GM19467 (cell line): ENCODE data around the gene SUGP1.
A peak's percentile ranks its signal among the peaks of the same experiment; 100 is the strongest.

ENCODE experiments used
- ATAC-seq: cut with Tn5 transposase; IDR thresholded peaks from one replicate; pipeline ENCODE4 v1.9.1; 2021; ENCODE audit warnings: mild to moderate bottlenecking, moderate library complexity; ENCODE audit not compliant: unreplicated experiment

The SUGP1 gene

DNA sequence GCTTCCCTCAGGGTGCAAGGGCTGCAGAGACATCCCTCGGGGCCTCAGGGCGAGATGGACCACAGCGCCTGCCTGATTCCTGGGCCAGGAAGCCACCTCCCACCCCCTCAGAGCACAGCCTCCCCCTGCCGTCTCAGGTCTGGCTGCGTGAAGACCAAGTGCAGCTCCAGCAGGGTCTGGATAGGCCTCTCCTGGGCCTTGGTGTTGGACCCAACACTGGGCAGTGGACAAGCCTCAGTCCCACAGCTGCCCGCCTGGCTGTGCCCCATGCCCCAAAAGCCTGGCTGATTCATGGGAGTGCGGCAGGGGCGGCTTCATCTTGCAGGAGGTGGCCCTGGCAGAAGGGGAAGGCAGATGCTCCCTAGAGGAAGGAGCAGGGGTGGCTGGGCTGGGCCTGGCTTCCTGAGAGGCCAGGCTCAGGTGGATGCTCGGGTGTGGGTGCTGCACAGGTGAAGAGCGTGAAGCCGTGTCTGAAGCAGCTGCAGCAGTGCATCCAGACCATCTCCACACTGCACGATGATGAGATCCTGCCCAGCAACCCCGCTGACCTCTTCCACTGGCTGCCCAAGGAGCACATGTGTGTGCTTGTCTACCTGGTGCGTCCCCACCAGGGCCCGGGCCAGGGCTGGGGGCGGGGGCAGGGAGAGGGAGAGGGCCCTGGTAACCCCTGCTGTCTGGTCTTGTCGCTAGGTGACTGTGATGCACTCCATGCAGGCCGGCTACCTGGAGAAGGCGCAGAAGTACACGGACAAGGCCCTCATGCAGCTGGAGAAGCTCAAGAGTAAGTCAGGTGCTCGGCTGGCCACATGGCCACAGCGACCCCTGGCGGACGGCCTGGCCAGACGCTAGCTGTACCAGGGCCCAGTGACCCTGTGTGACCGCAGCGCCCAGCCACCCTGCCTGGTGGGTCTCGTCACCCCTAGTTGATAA is 22.0 kb upstream of the SUGP1 start:
- ATAC-seq: no peak

DNA sequence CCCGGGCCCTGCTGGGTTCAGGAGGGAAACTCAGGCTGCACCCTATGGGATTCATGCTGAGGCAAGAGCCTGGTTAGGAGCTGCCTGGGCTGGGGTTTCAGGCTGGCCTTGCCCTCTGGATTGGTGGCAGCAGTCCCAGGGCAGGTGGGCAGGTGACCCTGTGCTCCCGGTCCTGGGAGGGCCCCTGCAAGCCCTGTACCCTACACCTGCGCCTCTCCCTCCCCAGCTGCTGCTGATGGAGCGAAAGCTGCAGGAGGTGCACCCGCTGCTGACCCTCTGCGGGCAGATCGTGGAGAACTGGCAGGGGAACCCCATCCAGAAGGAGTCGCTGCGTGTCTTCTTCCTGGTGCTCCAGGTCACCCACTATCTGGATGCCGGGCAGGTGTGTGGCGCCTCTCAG is 20.7 kb upstream of the SUGP1 start:
- no peak for ATAC-seq

DNA sequence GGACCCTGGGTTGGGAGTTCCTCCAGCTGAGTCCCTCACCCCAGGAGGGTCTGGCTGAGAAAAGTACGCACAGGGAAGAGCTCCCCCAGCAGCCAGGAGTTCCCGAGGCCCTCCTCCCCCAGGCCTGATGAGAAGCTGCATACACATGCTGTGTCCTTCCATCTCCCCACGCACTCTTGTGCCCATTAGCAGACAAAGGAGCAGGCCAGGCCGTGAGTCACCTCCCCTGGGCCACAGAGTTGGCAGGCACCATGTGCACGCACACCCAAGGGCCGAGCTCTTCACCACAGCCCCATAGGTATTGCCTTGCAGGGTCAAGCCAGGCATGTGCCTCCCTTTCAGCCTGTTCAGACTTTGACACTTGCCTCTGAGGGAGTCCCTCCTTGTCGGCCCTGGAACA is 17.8 kb upstream of the SUGP1 start:
- ATAC-seq: no peak

DNA sequence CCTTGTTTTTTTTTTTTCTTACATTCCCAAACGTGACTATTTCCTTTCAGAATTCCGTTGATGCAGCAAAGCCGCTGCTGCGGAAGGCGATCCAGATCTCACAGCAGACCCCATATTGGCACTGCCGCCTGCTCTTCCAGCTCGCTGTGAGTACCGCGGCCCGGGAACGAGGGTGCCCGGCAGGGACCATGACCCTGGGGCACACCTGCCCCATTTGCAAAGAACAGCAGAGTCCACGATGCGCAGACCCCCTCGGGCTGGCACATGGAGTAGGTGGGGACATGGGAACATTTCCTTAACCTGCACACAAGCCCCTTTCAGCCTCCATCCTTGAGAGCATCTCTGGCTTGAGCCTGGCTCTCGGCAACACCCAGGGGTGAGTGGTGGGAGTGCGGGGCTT is 16.8 kb upstream of the SUGP1 start:
- ATAC-seq: no peak

DNA sequence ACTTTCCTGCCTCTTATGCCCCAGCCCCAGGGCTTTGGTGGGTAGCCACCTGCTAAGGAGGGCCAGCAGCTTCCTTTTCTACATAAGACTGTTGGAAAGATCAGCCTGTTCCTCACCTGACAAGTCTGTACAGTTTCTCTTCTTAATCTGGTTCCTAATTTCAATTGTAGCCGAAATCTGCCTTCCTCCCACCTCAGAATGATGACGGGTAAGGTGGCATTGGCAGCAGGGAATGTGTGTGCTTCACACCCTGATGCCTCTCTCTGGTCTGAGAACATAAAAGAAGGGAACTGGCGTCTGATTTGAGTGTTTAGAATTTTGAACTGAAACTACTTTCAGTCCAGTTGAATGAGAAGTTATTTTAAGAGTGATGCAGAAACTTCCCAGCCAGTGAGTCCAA is 16.3 kb upstream of the SUGP1 start:
- no peak for ATAC-seq

DNA sequence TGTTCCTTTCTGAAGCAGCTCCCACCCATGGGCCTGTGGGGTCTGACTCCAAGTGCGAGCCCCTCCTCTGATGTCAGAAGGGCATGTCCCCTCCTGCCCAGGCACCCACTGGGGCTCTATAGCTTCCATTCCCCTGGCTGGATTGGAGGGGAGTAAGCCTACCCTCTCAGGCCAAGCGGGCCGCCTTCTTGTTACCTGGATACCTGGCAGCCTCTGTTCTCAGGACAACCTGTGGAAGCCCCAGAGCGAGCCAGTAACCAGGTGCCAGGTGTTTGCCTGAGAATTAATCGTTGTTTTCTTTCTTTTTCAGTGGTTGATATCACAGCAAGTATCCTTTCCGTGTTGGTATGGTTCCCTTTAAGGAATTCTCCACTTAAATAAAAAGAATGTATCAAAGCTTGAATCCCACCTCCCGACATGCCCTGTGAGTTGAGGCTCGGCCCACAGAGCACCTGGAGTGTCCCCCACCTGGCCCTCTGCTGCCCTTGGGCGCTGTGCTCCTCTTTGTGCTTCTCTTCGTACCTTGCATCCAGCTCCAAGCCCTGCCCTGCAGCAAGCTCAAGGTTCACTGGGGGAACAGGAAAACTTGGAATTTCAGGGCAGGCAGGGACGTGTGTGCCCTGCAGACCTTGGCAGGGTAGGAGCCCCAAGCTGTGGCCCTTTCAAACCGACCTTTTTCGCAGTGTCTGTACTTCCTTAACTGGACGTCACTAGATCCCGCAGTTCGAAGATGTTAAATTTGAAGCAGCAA is 15.3 kb upstream of the SUGP1 start:
- no peak for ATAC-seq

DNA sequence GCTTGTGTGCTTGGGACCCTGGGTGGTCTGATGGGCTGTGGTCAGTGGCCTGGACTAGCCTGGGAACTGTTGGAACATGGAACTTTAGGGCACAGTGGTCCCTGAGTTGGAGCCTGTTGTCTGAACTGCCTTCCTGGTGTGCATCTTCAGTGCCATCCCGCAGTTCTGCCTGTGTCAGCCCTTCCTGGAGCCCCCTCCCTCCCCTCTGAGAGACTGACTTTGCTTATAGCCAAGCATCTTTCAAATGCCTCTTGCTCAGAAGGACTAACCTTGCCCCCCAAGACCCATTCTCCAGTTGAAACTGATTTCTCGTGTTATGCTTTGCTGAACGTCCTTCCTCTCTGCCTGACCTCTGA is 14.7 kb upstream of the SUGP1 start:
- ATAC-seq: no peak

DNA sequence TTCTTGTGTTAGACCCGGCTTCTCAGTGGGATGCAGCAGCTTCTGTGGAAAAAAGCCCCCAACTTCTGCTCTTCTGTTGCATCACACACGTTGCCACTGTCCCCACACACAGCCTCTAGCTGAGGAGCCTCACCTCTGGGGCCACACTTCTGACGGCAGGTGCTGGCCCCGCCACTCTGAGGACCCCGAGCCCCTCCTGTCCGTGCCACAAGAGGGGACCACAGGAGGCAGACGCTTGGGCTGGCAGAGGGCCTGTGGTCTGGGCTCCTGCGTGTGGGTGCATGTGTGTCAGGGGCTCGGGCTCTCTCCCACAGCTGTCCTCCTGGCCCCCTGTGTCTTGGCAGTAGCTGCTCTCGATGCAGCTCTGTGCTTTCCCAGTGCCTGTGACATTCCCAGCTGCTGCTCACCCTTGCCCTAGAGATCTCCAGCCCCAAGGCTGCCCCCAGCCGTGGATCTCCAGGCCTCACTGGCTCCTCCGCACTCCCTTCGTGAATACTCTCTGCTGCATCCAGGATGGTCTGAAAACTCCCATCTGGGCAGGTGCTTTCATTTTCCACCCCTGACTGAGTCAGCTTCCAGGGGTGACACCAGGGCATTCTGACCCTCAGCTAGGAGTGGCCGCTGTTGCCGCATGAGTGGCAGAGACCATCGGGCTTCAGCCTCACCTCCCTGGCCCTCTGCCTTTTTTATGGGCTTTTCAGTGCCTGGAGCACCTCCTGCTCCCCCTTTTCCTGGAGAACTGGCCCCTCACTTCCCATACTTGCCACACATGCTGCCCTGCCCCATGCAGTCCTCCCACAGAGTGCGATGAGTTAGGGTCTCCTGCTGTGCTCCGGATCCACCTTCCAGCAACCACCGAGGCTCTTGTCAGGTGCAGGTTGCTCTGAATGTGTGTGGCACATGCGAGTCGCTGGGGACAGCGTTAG is 14.0 kb upstream of the SUGP1 start:
- ATAC-seq: no peak

DNA sequence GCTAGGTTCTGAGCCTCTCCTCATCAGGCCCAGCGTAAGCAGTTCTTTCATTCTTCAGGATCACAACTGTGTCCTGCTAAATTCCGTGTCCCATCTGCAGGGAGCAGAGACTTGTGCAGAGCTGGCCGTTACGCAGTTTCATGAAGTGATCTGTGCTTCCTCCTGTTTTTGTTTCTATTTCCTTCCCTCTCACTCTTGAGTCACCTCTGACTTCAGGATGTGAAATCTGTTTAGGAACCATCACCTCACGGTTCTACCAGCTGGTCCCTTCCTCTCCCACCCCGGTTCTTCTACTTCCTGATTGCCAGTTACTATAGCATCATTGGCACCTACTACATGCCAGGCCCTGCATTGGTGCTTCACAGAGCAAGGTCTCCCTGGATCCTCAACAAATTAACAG is 8.8 kb upstream of the SUGP1 start:
- no peak for ATAC-seq

DNA sequence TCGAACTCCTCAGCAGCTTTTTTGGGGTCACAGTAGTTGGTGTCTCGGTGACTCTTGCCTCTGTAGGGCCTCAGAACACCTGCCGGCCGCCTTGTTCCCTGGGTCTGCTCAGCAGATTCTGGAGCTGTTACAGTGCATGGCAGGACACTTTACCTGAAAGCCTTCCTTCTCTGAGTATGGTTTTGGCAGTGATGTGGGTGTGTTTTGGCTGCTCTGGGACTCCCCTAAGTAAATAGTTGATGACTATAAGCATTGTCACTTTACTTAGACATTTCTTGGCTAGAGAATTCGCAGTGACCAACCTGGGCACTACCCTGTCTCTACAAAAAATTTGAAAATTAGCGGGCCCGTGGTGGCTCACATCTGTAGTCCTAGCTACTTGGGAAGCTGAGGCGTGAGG is 7.4 kb upstream of the SUGP1 start:
- no peak for ATAC-seq

DNA sequence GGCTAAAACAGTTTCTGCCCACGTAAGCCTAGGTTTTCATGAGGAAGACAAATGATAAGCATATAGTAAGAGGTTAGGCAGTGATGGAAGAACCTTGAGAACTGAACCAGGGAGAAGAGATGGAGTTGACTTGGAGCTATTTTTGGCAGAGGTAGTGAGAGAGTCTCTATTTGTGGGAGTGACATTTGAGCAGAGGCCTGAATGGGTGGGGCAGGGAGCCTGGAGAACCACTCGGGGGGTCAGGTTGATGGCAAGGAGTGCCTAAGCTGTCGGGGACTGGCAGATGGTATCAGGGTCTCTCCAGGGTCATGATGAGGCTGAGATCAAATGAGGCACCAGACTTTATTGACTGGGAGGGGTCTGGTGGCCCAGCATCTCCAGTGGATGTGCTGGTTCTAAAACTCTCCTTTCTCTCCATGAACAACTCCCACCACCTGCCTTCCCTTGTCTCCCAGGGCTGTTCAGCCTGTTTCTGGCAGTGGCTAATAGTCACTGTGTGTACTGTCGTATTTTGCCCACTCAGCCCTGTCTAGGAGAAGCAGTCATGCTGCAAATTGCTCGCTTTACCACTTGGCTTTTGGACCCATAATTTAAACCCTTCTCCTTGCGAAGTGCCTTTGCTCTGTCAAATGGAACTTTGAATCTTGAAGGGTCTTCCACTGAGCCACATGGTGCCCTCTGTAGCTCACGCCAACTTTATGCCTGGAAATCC is 3.9 kb upstream of the SUGP1 start:
- ATAC-seq: no peak

DNA sequence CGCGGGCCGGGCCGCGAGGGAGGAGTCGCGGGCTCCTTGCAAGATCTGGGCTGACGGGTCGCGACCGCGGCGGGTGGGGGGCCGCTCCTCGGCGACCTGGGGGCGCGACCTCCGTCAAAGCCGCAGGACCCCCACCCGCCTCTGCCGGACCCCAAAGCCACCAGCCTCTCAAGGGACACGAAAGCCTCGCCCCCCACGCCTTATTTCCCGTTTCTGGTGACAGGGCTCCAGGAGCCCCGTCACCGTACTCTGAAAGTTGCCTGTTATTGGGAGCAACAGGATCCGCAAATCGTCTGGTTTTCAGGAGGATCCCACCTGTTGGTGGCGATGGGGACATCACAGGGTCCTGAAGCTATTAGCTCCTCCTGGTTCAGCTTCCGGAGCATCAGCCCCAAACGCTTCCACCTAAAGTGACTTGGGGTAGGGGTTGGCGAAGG is 850 bp upstream of the SUGP1 start:
- ATAC-seq: peak; percentile 7

DNA sequence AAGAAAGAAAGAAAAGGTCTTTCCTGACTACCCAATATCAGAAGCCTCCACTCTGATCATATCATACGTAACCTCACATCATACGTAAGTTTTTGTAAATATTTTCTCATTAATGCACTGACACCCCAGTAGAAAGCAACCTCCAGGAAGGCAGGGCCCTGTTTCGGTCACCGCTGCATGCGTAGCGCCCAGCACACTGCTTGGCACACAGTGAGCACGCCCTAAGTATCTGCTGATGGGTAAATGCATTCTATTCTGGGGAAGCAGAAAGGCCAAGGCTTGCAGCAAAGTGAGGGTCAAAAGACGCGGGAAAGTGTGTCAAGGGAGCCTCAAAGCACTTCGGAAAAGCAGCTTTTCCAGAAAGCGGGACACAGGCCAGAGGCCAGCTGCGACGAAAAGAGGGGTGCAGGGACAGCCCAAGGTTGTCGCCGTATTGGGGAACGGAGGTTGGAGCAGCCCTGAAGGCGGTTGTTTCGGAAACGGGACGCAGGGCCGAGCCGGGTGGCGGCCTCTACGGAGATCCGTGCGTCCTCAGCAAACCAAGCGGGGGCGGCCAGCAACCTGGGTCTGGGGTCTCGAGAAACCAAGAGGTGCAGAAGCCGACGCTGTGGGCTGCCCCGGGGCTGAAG is 463 bp downstream of the SUGP1 start:
- ATAC-seq: no peak

DNA sequence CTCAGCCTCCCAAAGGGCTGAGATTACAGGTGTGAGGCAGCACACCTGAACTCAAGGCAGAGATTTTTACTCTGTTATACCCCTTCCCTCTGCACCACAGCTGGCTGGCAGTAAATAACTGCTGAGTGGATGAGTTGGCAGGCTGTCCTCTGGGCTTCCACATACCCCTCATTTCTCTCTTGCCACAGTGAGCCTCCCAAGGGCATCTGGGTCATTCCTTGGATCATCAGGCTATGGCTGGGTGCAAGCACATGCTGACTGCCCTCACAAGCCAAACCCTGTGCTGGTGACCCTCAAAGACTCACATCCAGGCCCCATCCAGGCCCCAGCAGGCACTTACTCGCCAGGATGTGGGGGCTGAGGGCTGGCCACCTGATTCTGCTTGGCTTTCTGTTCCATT is 4.2 kb downstream of the SUGP1 start:
- no peak for ATAC-seq

DNA sequence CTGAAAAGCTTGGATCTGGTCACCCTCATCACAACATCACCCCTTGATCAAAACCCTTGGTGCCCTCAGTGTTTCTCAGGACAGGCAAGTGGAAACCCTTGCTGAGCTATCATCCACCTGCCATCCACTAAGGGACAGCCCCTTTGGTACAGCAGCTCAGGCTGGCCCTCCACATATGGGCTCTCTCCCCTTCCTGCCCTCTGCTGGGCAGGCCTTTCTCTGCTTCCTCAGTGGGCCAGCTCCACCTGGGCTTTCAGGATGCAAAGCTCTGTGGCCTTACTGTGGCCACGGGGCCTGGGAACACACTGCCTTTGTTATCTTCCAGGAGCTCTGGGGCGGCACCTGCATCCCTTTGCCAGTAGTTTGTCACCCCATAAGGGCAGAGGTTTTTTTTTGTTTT is 4.9 kb downstream of the SUGP1 start:
- no peak for ATAC-seq

DNA sequence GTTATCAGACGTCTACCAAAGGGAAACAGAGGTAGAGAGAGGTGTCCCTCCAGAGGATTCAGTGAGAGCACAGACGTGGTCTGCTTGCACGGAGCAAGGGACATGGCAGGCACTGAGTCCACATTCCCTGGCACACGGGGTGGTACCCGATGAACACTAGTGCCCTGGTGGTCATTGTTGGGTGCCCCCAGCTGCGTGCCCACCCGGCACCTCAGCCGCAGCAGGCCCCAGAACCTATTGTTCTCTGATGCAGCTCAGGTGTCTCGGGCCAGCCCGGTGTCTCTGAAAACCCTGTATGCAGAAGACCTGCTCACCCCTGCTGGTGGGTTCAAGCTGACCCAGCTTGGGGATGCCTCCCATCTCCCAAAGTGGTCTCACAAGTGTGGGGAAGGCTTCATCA is 11.9 kb downstream of the SUGP1 start:
- no peak for ATAC-seq

DNA sequence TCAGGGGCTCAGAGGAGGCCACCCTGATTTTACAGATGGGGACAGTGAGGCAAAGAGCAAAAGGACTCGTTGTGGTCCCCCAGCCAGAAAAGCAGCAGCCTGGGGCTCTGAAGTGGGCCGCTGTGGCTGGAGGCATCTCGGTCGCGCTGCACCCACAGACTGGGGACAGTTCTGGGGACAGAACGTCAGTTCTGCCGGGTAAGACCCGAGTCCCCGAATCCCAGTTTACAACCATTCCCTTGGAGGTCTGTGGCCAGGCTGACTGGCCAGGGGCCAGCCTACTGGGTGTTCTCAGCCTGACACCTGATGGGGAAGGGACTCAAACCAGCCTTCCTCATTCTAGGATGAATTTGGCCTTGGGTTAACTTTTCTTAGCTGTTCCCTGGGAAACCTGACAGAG is 14.1 kb downstream of the SUGP1 start:
- no peak for ATAC-seq

DNA sequence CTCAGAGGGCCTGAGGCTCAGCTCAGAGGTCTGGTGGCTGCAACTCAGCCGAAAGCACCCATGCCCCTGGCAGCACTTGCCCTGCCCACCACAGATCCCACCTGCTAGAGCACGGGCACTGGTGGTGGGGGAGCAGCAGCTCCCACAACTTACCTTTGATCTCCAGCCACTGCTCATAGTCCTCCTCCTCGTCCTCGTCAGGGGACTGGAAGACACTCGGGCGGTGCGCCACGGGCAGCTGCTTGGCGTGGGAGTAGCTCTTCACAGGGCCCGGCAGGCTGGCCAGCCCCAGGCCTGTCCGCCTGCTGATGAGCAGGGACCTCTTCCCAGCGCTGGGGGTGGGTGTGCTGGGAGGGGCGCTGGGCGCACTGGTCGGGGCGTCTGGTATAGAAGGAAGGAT is 14.6 kb downstream of the SUGP1 start:
- no peak for ATAC-seq

DNA sequence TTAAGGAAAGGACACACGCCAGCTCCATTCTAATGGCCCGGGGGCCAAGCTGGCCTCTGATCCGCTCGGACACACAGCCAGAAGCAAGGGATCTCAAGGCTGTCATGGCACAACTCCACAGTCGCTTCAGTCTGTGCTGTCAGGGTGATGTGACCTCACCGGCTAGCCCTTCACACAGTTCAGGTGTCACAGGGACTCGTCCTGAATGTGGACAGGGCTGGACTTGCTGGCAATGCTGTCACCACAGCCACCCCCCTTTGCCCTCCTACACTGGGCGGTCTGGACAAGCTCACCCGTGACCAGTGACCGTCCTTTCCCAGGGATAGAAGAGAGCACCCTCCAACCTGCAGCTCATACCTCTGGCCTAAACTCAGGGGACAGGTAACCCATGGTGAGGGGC is 15.2 kb downstream of the SUGP1 start:
- no peak for ATAC-seq
